Endothelial cell of umbilical vein (primary cell): ENCODE measurements around the gene ZFP62. TPM values are rescaled to one million over a fixed set of nuclear protein-coding genes. Genes with fewer than 3 reads are reported as not detected.

Experiments used
- BruUV-seq: library from RNA; stranded (reverse); fragments of 400-500 nt; replicated peaks from 2 replicates; lab custom pipeline; 2021; lab: Mats Ljungman, UMichigan
- CTCF ChIA-PET: fragments of 300-600, 350-600 bp; sonication (Branson Sonifier 250); formaldehyde crosslinking; loops from one replicate; lab custom pipeline; 2021; ENCODE audit warnings: antibody characterized with exemption, inconsistent platforms; lab: Charles Lee
- POLR2A ChIA-PET: fragments of 300-600, 350-600 bp; sonication (Branson Sonifier 250); formaldehyde crosslinking; loops from one replicate; lab custom pipeline; 2021; ENCODE audit warnings: antibody characterized with exemption, inconsistent platforms; lab: Charles Lee
- DNase-seq: peaks from one replicate; pipeline ENCODE4 v3.0.0-alpha.2; 2011; ENCODE audit warnings: low read depth, low spot score
- FAIRE-seq: peaks from 2 replicates; lab custom pipeline; 2011; peaks lifted over from hg19 to GRCh38; lab: Jason Lieb, UNC
- H2AFZ ChIP-seq: 2 replicates; pipeline ENCODE4 v1.6.0; 2012; ENCODE audit warnings: low read depth, low read length, control low read depth, inconsistent platforms
- H3K27ac ChIP-seq: 2 replicates; pipeline ENCODE4 v1.5.1; 2011; ENCODE audit warnings: low read depth, mild to moderate bottlenecking, control low read depth, low read length, moderate library complexity; ENCODE audit not compliant: insufficient read depth
- H3K27me3 ChIP-seq, 2 experiments: 2 replicates each; pipeline versions ENCODE4 v1.6.0 to v1.6.1; 2011; ENCODE audit warnings: low read length in 2 of 2, mixed read lengths in 1 of 2; ENCODE audit not compliant: control insufficient read depth in 2 of 2, insufficient read depth in 2 of 2
- H3K36me3 ChIP-seq, 2 experiments: 2 replicates in 1 of 2; 3 replicates in 1 of 2; pipeline ENCODE4 v1.5.1; 2011; ENCODE audit warnings: low read length in 2 of 2, mild to moderate bottlenecking in 1 of 2, moderate library complexity in 1 of 2; ENCODE audit not compliant: control insufficient read depth in 2 of 2, insufficient read depth in 2 of 2; ENCODE audit errors: extremely low read depth in 1 of 2
- H3K4me1 ChIP-seq: 3 replicates; pipeline ENCODE4 v1.5.1; 2011; ENCODE audit warnings: mild to moderate bottlenecking, low read length; ENCODE audit not compliant: control insufficient read depth, insufficient read depth; ENCODE audit errors: extremely low read depth
- H3K4me2 ChIP-seq: 2 replicates; pipeline ENCODE4 v1.6.1; 2011; ENCODE audit warnings: low read length, control low read depth, mixed read lengths; ENCODE audit not compliant: insufficient read depth
- H3K4me3 ChIP-seq, 3 experiments: fragments of 200-600 bp in 1 of 3; sonication (generic), shearing (Covaris generic) in 1 of 3; replicated peaks in 1 of 3; 2 replicates each; pipeline ENCODE4 v1.5.1; 2011 to 2016; ENCODE audit warnings: control low read depth in 3 of 3, low read length in 3 of 3, mild to moderate bottlenecking in 2 of 3, inconsistent platforms in 1 of 3, low read depth in 1 of 3, moderate library complexity in 1 of 3; ENCODE audit not compliant: insufficient read depth in 1 of 3
- H3K79me2 ChIP-seq: 2 replicates; pipeline ENCODE4 v1.6.0; 2012; ENCODE audit warnings: low read length, inconsistent platforms; ENCODE audit not compliant: control insufficient read depth, insufficient read depth
- H3K9ac ChIP-seq: replicated peaks from 2 replicates; pipeline ENCODE3; 2011; ENCODE audit warnings: low read length, control low read depth; ENCODE audit not compliant: insufficient read depth; ENCODE audit errors: extremely low read depth
- H3K9me1 ChIP-seq: replicated peaks from 3 replicates; pipeline ENCODE4 v1.6.0; 2011; ENCODE audit warnings: mild to moderate bottlenecking, low read length; ENCODE audit not compliant: control insufficient read depth, insufficient read depth; ENCODE audit errors: extremely low read depth
- H3K9me3 ChIP-seq: replicated peaks from 2 replicates; pipeline ENCODE4 v1.5.1; 2012; ENCODE audit warnings: low read length, inconsistent platforms; ENCODE audit not compliant: control insufficient read depth, insufficient read depth
- H4K20me1 ChIP-seq: replicated peaks from 2 replicates; pipeline ENCODE3; 2011; ENCODE audit warnings: mild to moderate bottlenecking, low read length; ENCODE audit not compliant: control insufficient read depth, insufficient read depth; ENCODE audit errors: extremely low read depth
- CTCF ChIP-seq, 2 donors: IDR thresholded peaks; 1 replicate in 1 of 2; 2 replicates in 1 of 2; pipeline ENCODE4 v1.5.1; 2011; ENCODE audit warnings: low read length in 2 of 2, mild to moderate bottlenecking in 2 of 2, moderate library complexity in 2 of 2, control low read depth in 1 of 2, inconsistent platforms in 1 of 2, low read depth in 1 of 2; ENCODE audit not compliant: insufficient read depth in 1 of 2; ENCODE audit errors: extremely low read depth in 1 of 2
- EZH2 ChIP-seq: IDR thresholded peaks from 2 replicates; pipeline ENCODE4 v1.6.1; 2012; ENCODE audit warnings: borderline replicate concordance, low read depth, mild to moderate bottlenecking, moderate library complexity, low read length, inconsistent platforms; ENCODE audit not compliant: severe bottlenecking
- FOS ChIP-seq: IDR thresholded peaks from 2 replicates; pipeline ENCODE4 v1.6.1; 2011; ENCODE audit warnings: mild to moderate bottlenecking, low read length, moderate library complexity, borderline replicate concordance; ENCODE audit not compliant: insufficient read depth
- GATA2 ChIP-seq: IDR thresholded peaks from 2 replicates; pipeline ENCODE4 v1.7.0; 2011; ENCODE audit warnings: low read depth, mild to moderate bottlenecking, moderate library complexity, mixed read lengths, low read length; ENCODE audit not compliant: insufficient read length, insufficient read depth
- JUN ChIP-seq: IDR thresholded peaks from 2 replicates; pipeline ENCODE4 v1.6.1; 2011; ENCODE audit warnings: borderline replicate concordance, low read depth; ENCODE audit not compliant: insufficient read length, insufficient read depth
- MAX ChIP-seq: IDR thresholded peaks from 2 replicates; pipeline ENCODE4 v1.6.1; 2011; ENCODE audit not compliant: insufficient read depth, insufficient read length
- MYC ChIP-seq: IDR thresholded peaks from one replicate; pipeline ENCODE4 v1.6.1; 2011; ENCODE audit warnings: mild to moderate bottlenecking, low read depth, low read length
- POLR2A ChIP-seq: IDR thresholded peaks from 2 replicates; pipeline ENCODE4 v1.6.1; 2012; ENCODE audit warnings: low read depth, mild to moderate bottlenecking, control low read depth, low read length
- POLR2AphosphoS5 ChIP-seq: IDR thresholded peaks from 2 replicates; pipeline ENCODE4 v1.6.1; 2012; ENCODE audit warnings: low read depth, mild to moderate bottlenecking, control low read depth, low read length, moderate library complexity; ENCODE audit not compliant: insufficient read depth
- dilution Hi-C: fragments of 300-500 bp; cut with MboI; formaldehyde crosslinking; loops from one replicate; pipeline ENCODE4 v1.15.0; 2019; ENCODE audit warnings: low sequenced_read_pairs; ENCODE audit not compliant: extremely low pct_ligation_motif_present
- intact Hi-C: fragments of 100-400 bp; cut with micrococcal nuclease; formaldehyde crosslinking; loops from one replicate; pipeline ENCODE4 v1.10.0; 2022
- polyA plus RNA-seq, 4 experiments: library from polyadenylated mRNA; depleted of rRNA in 3 of 4; stranded (reverse) in 3 of 4; unstranded in 1 of 4; fragments of >200 nt; gene quantifications; 2 replicates each; pipeline versions ENCODE4 v1.2.1 to v1.2.3, GENCODE V29; 2011 to 2012; ENCODE audit warnings: missing spikeins in 1 of 4
- total RNA-seq: library from RNA; stranded (reverse); gene quantifications from 2 replicates; pipeline ENCODE4 v1.2.3, GENCODE V29; 2021

The ZFP62 gene
- total and polyA plus RNA-seq, 2 donors (not counting 3 experiments of a cell fraction or from before 2014, with no cell fraction given), result 3.7 to 19.7 TPM

GRCh38 chr5:180824630-180825476, 36.2 kb downstream of the ZFP62 start:
- dilution Hi-C loops, result no loop called here
- ChIA-PET CTCF (interaction anchor here (1.1 to 1.4 kb wide), 2 partner anchors 9 to 40 kb away, joined by 4 to 5 read pairs; no protein-coding TSS in a partner anchor), POLR2A (no interaction called here)
- H3K9ac ChIP-seq, result no peak overlapping the region
- peaks cover 9% of the 10 kb centered on the region for H3K4me1 ChIP-seq
- peak overlapping the region; percentile 13 for H2AFZ ChIP-seq
- no peaks in the 10 kb centered on the region for H3K9me3 ChIP-seq
- no peaks in the 10 kb centered on the region for H3K36me3 ChIP-seq
- H4K20me1 ChIP-seq, result no peaks in the 10 kb centered on the region
- FAIRE-seq, result peak; percentile 4
- H3K4me3 ChIP-seq, result no peak overlapping the region
- peak overlapping the region; percentile 12 for H3K4me2 ChIP-seq
- BruUV-seq, result no TSS peak
- H3K79me2 ChIP-seq, result no peaks in the 10 kb centered on the region
- no peaks in the 10 kb centered on the region for H3K27me3 ChIP-seq
- TF ChIP-seq CTCF (IDR thresholded peaks at IDR 0.05; ENCODE audit: extremely low read depth in 1 of 2, insufficient read depth in 1 of 2, low read depth in 1 of 2, low read length in 2 of 2) (no peak), POLR2A (no peak), GATA2 (no peak), MYC (no peak), FOS (no peak), EZH2 (no peak), MAX (no peak), JUN (no peak), POLR2AphosphoS5 (no peak)
- intact Hi-C loops, result no loop called here
- H3K9me1 ChIP-seq, result no peaks in the 10 kb centered on the region
- no peak overlapping the region for H3K27ac ChIP-seq
- peak; percentile 54 for DNase-seq
